ENCODE measurements around the gene RFWD3. TPM values are rescaled to one million over a fixed set of nuclear protein-coding genes. Genes with fewer than 3 reads are reported as not detected.
A peak's percentile ranks its signal among the peaks of the same experiment; 100 is the strongest.

RFWD3 gene
- total RNA-seq, 1 experiment from 2014 or later: 118 TPM

GRCh38 chr16:74633686-74634085 lies 33.0 kb downstream of the RFWD3 start:
- Mint-ChIP-seq H3K27ac (ENCODE audit: unreplicated experiment) (no peak overlapping the region), H3K36me3 (ENCODE audit: insufficient read depth, unreplicated experiment) (peaks cover 94% of the 10 kb centered on the region), H3K4me3 (ENCODE audit: unreplicated experiment) (no peak overlapping the region), H3K9me3 (ENCODE audit: unreplicated experiment) (no peaks in the 10 kb centered on the region), H3K4me1 (ENCODE audit: low read depth, unreplicated experiment) (no peaks in the 10 kb centered on the region), H3K27me3 (ENCODE audit: insufficient read depth, unreplicated experiment) (no peaks in the 10 kb centered on the region)
- H3K9me3 ChIP-seq: no peaks in the 10 kb centered on the region
- intact Hi-C loops (cut with micrococcal nuclease; ENCODE audit: unreplicated experiment): no loop called here
- no peak overlapping the region for H3K4me3 ChIP-seq (ENCODE audit: low read depth, low read length)
- TF ChIP-seq, protein P1, sequence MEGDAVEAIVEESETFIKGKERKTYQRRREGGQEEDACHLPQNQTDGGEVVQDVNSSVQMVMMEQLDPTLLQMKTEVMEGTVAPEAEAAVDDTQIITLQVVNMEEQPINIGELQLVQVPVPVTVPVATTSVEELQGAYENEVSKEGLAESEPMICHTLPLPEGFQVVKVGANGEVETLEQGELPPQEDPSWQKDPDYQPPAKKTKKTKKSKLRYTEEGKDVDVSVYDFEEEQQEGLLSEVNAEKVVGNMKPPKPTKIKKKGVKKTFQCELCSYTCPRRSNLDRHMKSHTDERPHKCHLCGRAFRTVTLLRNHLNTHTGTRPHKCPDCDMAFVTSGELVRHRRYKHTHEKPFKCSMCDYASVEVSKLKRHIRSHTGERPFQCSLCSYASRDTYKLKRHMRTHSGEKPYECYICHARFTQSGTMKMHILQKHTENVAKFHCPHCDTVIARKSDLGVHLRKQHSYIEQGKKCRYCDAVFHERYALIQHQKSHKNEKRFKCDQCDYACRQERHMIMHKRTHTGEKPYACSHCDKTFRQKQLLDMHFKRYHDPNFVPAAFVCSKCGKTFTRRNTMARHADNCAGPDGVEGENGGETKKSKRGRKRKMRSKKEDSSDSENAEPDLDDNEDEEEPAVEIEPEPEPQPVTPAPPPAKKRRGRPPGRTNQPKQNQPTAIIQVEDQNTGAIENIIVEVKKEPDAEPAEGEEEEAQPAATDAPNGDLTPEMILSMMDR (IDR thresholded peaks at IDR 0.05; ENCODE audit: insufficient read depth in 1 of 2, low read depth in 1 of 2, low read length in 1 of 2, severe bottlenecking in 1 of 2, unreplicated experiment in 1 of 2): no peak
- ChIA-PET CTCF (interaction anchor here (1.0 kb wide), 1 partner anchor 18 kb away, joined by 3 read pairs; no protein-coding TSS in a partner anchor), POLR2A (no interaction called here)
- BruUV-seq (replicated peaks): no TSS peak
- no peaks in the 10 kb centered on the region for H3K27me3 ChIP-seq (replicated peaks; ENCODE audit: control insufficient read depth, insufficient read depth, low read length)
- H3K36me3 ChIP-seq (ENCODE audit: control insufficient read depth, insufficient read depth, low read length): peaks cover 9% of the 10 kb centered on the region
- DNase-seq: peak in 1 of 2 experiments; percentile 21
- H3K4me1 ChIP-seq: 0 out of 2 replicates have a peak, but pooled peaks cover 8% of the 10 kb centered on the region

GRCh38 chr16:74627506-74628220 lies 39.0 kb downstream of the RFWD3 start:
- Histone ChIP-seq H3K36me3 (ENCODE audit: control insufficient read depth, insufficient read depth, low read length) (peaks cover 10% of the 10 kb centered on the region), H3K27me3 (replicated peaks; ENCODE audit: control insufficient read depth, insufficient read depth, low read length) (no peaks in the 10 kb centered on the region), H3K9me3 (no peaks in the 10 kb centered on the region), H3K4me1 (no peaks in the 10 kb centered on the region), H3K4me3 (ENCODE audit: low read depth, low read length) (no peak overlapping the region)
- ChIA-PET POLR2A (no interaction called here), CTCF (no interaction called here)
- intact Hi-C loops (cut with micrococcal nuclease; ENCODE audit: unreplicated experiment): no loop called here
- no TSS peak for BruUV-seq (replicated peaks)
- DNase-seq: no peak
- no peaks in the 10 kb centered on the region for H3K4me1 Mint-ChIP-seq (ENCODE audit: low read depth, unreplicated experiment)
- no peak overlapping the region for H3K4me3 Mint-ChIP-seq (ENCODE audit: unreplicated experiment)
- no peak overlapping the region for H3K27ac Mint-ChIP-seq (ENCODE audit: unreplicated experiment)
- peaks cover 98% of the 10 kb centered on the region for H3K36me3 Mint-ChIP-seq (ENCODE audit: insufficient read depth, unreplicated experiment)
- H3K27me3 Mint-ChIP-seq (ENCODE audit: insufficient read depth, unreplicated experiment): no peaks in the 10 kb centered on the region
- H3K9me3 Mint-ChIP-seq (ENCODE audit: unreplicated experiment): no peaks in the 10 kb centered on the region
- TF ChIP-seq, protein P1 (IDR thresholded peaks at IDR 0.05; ENCODE audit: insufficient read depth in 1 of 2, low read depth in 1 of 2, low read length in 1 of 2, severe bottlenecking in 1 of 2, unreplicated experiment in 1 of 2): no peak

- Histone ChIP-seq H3K4me1 (no peaks in the 10 kb centered on the region), H3K36me3 (ENCODE audit: control insufficient read depth, insufficient read depth, low read length) (peaks cover 12% of the 10 kb centered on the region), H3K27me3 (replicated peaks; ENCODE audit: control insufficient read depth, insufficient read depth, low read length) (no peaks in the 10 kb centered on the region), H3K4me3 (ENCODE audit: low read depth, low read length) (no peak overlapping the region), H3K9me3 (no peaks in the 10 kb centered on the region)
- BruUV-seq (replicated peaks): no TSS peak
- no peaks in the 10 kb centered on the region for H3K27me3 Mint-ChIP-seq (ENCODE audit: insufficient read depth, unreplicated experiment)
- no peak overlapping the region for H3K27ac Mint-ChIP-seq (ENCODE audit: unreplicated experiment)
- no peak overlapping the region for H3K4me3 Mint-ChIP-seq (ENCODE audit: unreplicated experiment)
- H3K4me1 Mint-ChIP-seq (ENCODE audit: low read depth, unreplicated experiment): no peaks in the 10 kb centered on the region
- CTCF ChIA-PET: no interaction called here
- intact Hi-C loops (cut with micrococcal nuclease; ENCODE audit: unreplicated experiment): no loop called here
- POLR2A ChIA-PET: no interaction called here
- no peaks in the 10 kb centered on the region for H3K9me3 Mint-ChIP-seq (ENCODE audit: unreplicated experiment)
- no peak for DNase-seq
- H3K36me3 Mint-ChIP-seq (ENCODE audit: insufficient read depth, unreplicated experiment): peaks cover 98% of the 10 kb centered on the region
- TF ChIP-seq, protein P1 (IDR thresholded peaks at IDR 0.05; ENCODE audit: insufficient read depth in 1 of 2, low read depth in 1 of 2, low read length in 1 of 2, severe bottlenecking in 1 of 2, unreplicated experiment in 1 of 2): no peak
These were observed 39.8 kb downstream of the RFWD3 start for GRCh38 chr16:74626741-74627416.
